IPS DF 4.7 (cell line): ENCODE measurements around the gene KCND2.
"Not testable (repeated sequence)": the region's sequence is repeated elsewhere in the genome, so short reads cannot be mapped to it uniquely, and the experiment has no call there.

Experiments used
- DNase-seq: peaks from one replicate; pipeline ENCODE4 v3.0.0-alpha.2; 2013; ENCODE audit warnings: low spot score; ENCODE audit errors: extremely low read depth

KCND2 gene

DNA sequence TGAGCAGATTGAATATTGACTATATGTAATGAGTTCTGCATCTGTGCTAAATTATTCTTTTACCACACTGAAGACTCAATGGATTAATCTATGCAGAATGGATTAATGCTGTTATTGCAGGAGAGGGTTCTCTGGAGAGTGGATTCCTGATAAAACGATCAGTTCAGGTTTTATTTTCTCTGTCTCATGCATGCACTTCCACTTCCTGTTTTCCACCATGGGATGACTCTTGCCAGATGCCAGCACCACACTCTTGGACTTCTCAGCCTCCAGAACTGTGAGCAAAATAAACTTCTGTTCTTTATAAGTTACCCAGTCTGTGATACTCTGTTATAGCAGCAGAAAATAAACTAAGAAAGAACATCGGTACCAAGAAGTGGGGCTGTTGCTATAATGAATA, 207.5 kb downstream of the KCND2 start:
- no peak for DNase-seq

DNA sequence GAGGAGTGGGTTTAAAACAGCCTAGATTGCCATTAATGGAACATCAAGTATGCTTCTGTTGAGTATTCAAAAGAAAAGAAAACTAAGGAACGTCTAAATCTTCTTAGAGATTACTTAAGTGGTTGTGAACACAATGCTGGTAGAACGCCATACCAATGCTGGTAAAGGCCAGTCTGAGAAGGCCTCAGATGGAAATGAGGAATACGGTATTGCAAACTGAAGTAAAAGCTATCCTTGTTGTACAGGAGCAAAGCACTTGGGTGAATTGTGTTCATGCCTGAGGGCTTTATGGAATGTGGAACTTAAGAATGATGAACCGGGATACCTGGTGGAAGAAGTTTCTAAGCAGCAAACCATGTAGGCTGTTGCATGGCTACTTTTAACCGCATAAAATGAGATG, 208.0 kb downstream of the KCND2 start:
- DNase-seq: no peak

GRCh38 chr7:120486164-120486563, 213.2 kb downstream of the KCND2 start:
- no peak for DNase-seq

- no peak for DNase-seq
Observed at GRCh38 chr7:120502132-120502531, 229.2 kb downstream of the KCND2 start.

DNA sequence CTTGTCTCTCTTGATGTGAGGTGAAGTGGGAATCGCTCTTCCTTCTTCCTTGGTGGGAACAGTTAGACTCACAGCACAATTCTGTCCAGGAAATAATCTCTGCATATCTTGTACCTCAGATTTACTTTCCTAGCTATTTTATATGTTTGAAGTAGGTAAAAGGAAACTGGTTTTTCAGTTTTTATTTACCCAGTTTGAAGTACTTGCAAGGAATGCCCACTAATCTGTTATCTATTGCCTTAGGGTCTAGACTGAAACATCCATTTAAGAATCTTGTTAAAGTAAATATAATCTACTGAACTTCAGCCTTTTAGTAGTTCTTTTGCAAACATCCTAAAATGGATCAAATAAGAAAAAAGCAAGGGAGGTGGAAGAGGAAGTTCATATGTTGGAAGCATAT, 229.8 kb downstream of the KCND2 start:
- DNase-seq: no peak

- no peak for DNase-seq
Observed at GRCh38 chr7:120504386-120504785, 231.4 kb downstream of the KCND2 start.

- DNase-seq: no peak
Observed at GRCh38 chr7:120505770-120506169, 232.8 kb downstream of the KCND2 start.

DNA sequence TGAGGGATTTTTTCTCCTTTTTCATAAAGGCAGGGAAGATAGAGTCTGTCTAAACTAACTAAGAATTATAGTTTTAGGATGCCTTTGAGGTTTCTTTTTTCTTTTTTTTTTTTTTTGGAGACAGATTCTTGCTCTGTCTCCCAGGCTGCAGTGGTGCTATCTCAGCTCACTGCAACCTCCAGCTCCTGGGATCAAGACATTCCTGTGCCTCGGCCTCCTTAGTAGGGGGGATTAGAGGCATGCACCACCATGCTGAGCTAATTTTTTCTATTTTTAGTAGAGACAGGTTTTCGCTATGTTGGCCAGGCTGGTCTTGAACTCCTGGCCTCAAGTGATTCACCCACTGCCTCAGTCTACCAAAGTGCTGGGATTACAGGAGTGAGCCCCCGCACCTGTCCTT, 239.7 kb downstream of the KCND2 start:
- no peak for DNase-seq

GRCh38 chr7:120519224-120519623, 246.2 kb downstream of the KCND2 start:
- DNase-seq: no peak

- DNase-seq: peak; percentile 69
Observed at GRCh38 chr7:120521761-120522737, 249.1 kb downstream of the KCND2 start.

DNA sequence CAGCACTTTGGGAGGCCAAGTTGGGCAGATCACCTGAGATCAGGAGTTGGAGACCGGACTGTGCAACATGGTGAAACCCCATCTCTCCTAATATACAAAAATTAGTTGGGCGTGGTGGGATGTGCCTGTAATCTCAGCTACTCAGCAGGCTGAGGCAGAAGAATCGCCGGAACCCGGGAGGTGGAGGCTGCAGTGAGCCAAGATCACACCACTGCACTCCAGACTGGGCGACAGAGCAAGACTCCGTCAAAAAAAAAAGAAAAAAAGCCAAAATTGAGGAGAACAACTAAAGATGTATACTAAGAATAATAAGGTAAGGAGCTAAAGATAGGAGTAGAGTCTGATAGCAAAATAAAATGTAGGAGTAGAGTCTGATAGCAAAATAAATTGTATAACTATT, 251.0 kb downstream of the KCND2 start:
- no peak for DNase-seq

DNA sequence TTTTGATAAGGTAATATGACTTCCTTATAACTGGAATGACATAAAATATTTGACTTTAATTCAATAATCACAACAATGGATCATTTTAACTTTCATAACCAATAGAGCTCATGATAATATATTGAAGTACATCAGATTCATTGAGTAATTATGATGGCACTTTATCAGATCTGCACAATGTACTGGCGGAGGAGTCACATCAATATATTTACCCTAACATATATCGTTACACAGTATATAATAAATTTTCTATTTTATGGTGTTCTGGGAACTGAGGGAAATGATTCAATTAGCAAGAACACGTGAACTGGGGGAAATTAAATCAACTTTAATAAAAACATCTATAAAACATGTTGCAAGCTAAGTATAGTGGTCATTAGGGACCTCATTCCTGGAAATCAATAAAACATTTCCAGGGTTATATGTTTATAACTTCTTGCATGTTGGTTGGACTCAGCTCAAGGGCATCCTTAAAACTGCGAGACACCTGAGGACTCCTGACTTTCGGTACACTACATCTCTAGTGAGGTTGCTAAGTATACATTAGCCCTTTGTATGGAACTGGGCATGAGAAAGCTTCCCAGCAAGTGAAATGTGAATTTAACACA, 254.0 kb downstream of the KCND2 start:
- DNase-seq: no peak

DNA sequence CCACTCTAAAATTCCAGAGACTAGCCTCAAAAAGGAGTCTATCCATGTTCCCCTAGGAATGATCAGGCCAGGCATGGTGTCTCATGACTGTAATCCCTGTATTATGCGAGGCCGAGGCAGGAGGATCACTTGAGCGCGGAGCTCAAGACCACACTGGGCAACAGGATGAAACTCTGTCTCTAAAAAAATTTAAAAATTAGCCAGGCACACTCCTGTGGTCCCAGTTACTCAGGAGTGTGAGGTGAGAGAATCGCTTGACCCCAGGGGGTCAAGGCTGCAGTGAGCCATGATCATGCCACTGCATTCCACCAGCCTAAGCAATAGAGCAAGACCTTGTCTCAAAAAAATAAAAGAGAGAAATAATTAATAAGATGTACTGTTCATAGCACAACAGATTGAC, 256.8 kb downstream of the KCND2 start:
- no peak for DNase-seq

GRCh38 chr7:120538335-120538734, 265.4 kb downstream of the KCND2 start:
- no peak for DNase-seq

- no peak for DNase-seq
Observed at GRCh38 chr7:120539321-120539720, 266.3 kb downstream of the KCND2 start.

DNA sequence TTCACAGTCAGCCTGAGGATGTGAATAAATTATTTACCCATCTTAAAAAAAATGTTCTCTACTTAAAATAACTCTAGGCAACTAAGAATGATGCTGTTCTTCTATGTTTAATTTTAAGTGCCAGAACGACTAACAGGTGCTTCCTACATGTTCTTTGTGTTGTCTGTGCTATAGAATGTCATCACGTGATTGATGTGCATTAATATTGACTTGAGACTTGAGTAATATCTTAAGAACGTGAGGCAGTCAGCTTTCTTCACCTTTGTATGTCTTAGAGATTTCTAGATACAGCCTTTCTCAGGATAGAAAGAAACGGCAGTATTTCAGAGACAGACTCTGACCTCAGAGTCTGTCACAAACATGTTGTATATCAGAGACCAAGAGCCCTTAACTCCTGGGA, 274.6 kb downstream of the KCND2 start:
- no peak for DNase-seq

DNA sequence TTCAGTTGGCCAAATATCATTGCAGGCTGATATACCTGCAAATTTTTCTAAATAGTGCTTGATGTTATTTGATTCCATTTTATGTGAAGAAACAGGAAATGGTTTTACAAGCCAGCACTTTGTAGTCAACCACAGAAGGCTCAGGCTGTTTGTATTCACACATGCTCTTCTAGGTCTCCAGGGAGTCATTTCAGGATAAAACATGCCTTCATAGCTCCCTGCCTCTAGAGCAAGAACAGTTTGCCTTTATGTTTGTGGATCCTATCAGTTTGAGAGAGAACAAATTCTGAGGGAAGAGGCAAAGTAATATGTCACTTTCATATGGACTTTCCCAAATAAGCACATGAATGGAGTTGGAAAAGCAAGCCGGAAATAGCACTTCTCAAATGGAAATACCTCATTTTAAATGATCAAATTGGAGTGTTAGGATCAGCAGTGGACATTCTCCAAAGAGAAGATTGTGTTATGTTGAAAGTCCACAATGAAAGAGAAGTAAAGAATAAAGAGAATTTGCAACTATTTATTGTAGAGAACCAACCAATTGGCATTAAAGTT, 277.6 kb downstream of the KCND2 start:
- peak; percentile 28 for DNase-seq

DNA sequence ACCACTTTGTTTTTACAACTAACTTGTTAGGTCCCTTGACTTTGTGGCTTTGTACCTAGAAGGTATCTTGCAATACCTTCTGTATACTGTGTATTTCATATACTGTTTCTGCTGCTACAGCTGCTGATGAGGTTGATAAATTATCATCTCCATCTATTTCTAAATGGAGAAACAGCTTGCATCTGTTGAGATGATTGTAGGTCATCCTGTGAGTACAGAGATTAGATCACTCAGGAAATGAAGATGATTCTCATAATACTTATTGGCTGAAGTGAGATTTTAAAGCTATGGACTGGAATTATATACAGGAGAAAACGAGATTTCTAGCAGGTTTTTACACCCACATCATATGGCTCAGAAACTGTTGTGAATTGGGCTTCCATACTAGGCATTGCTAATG, 280.5 kb downstream of the KCND2 start:
- no peak for DNase-seq

DNA sequence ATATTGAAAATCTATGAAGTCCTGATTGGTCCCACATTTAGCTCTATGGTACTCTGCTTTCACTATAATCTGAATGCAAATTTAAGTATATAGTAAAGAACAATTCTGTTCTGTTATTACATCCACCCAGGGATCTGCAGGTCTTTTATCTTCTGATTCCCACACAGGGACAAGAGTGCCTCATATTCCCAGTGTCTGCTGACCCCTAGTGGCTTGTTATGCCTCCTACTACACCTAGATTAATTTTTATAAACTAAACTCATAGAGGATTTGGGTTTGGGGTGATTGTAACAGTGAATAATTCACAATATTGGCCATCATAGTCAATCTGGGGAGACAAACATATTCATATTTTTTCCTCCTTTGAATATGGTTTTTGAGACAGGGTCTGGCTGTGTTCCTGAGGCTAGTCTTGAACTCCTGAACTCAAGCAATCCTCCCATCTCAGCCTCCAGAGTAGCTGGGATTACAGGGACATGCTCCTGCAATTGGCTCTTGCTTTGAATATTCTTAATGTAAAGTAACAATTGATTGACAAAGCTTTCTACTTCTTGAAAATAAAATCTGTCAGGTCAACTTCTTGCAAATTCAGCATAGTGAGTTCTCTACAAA, 282.1 kb downstream of the KCND2 start:
- DNase-seq: peak; percentile 44

DNA sequence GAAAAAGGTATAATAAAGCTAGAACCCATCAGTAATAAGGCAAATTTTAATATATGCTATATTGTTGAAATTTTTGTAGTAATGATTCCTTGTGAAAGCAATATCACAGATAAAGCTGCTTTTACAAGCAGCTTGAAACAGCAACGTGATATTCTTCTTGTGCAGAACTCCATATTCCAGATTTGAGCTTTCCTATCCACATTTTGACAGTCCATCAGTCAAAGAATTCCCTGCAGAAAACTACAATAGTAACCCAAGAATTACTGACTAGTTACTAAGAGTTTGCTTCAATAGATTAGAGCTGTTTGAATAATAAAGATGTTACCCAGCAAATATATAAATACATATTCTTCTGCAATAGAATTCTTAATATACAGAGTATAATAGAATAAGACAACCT, 291.2 kb downstream of the KCND2 start:
- no peak for DNase-seq

GRCh38 chr7:120567204-120567603, 294.2 kb downstream of the KCND2 start:
- DNase-seq: no peak

GRCh38 chr7:120578657-120579056, 305.7 kb downstream of the KCND2 start:
- not testable (repeated sequence) for DNase-seq
